HG03457 (cell line): Measurements from ENCODE around the gene PHTF2.
"Not testable (repeated sequence)": the region's sequence is repeated elsewhere in the genome, so short reads cannot be mapped to it uniquely, and the experiment has no call there.

Source experiments
- ATAC-seq: cut with Tn5 transposase; IDR thresholded peaks from one replicate; pipeline ENCODE4 v1.9.1; 2021; ENCODE audit warnings: moderate number of reproducible peaks; ENCODE audit not compliant: unreplicated experiment

Gene PHTF2

GRCh38 chr7:77827999-77828398 lies 29.4 kb downstream of the PHTF2 start:
- no peak for ATAC-seq

- ATAC-seq = no peak
These were observed 32.2 kb downstream of the PHTF2 start for GRCh38 chr7:77830649-77831355.

GRCh38 chr7:77831481-77831880 lies 32.9 kb downstream of the PHTF2 start:
- no peak for ATAC-seq

- ATAC-seq = no peak
These were observed 33.4 kb downstream of the PHTF2 start for GRCh38 chr7:77831953-77832352.

- ATAC-seq = no peak
These were observed 34.6 kb downstream of the PHTF2 start for GRCh38 chr7:77833136-77833535.

GRCh38 chr7:77836425-77836824 lies 37.9 kb downstream of the PHTF2 start:
- not testable (repeated sequence) for ATAC-seq

- ATAC-seq = no peak
These were observed 38.7 kb downstream of the PHTF2 start for GRCh38 chr7:77837275-77837674.

- ATAC-seq = no peak
These were observed 39.4 kb downstream of the PHTF2 start for GRCh38 chr7:77837966-77838365.

- no peak for ATAC-seq
These were observed 40.4 kb downstream of the PHTF2 start for GRCh38 chr7:77838929-77839491.

GRCh38 chr7:77839919-77840318 lies 41.3 kb downstream of the PHTF2 start:
- no peak for ATAC-seq

- no peak for ATAC-seq
These were observed 44.6 kb downstream of the PHTF2 start for GRCh38 chr7:77843194-77843593.

GRCh38 chr7:77846317-77847092 lies 47.9 kb downstream of the PHTF2 start:
- no peak for ATAC-seq

GRCh38 chr7:77855371-77856083 lies 57.0 kb downstream of the PHTF2 start:
- no peak for ATAC-seq

- ATAC-seq = peak; percentile 58
These were observed 59.7 kb downstream of the PHTF2 start for GRCh38 chr7:77858278-77858677.

- no peak for ATAC-seq
These were observed 60.8 kb downstream of the PHTF2 start for GRCh38 chr7:77859343-77859742.

GRCh38 chr7:77862691-77863090 lies 64.1 kb downstream of the PHTF2 start:
- no peak for ATAC-seq

- ATAC-seq = no peak
These were observed 65.3 kb downstream of the PHTF2 start for GRCh38 chr7:77863860-77864259.

GRCh38 chr7:77866370-77866769 lies 67.8 kb downstream of the PHTF2 start:
- no peak for ATAC-seq

GRCh38 chr7:77866786-77867536 lies 68.4 kb downstream of the PHTF2 start:
- no peak for ATAC-seq

- ATAC-seq = no peak
These were observed 68.9 kb downstream of the PHTF2 start for GRCh38 chr7:77867537-77867865.

GRCh38 chr7:77872256-77872655 lies 73.7 kb downstream of the PHTF2 start:
- ATAC-seq = not testable (repeated sequence)
